Omental fat pad (tissue), 4 donors: ENCODE measurements around the gene ADAMTS4. TPM values are rescaled to one million over a fixed set of nuclear protein-coding genes. Genes with fewer than 3 reads are reported as not detected.

Experiments
- ATAC-seq: fragments of 150-250 bp; one replicate; pipeline ENCODE4 v1.9.1; 2016; ENCODE audit warnings: mild to moderate bottlenecking, moderate library complexity; ENCODE audit not compliant: low FRiP score
- DNase-seq: peaks from one replicate; pipeline ENCODE4 v3.0.0-alpha.2; 2019; ENCODE audit warnings: low spot score
- total RNA-seq, 4 donors: library from RNA; depleted of rRNA; stranded (reverse); fragments of >200 nt; gene quantifications; one replicate each; pipeline ENCODE4 v1.1.0, GENCODE V29; 2016
- TF ChIP-seq, protein P1 (sequence below), 3 donors: fragments of 450-650 bp; IDR thresholded peaks; one replicate each; pipeline ENCODE4 v1.5.1; 2016 to 2017; ENCODE audit warnings: antibody characterized with exemption in 3 of 3, mild to moderate bottlenecking in 3 of 3, moderate library complexity in 2 of 3

ADAMTS4 gene
- total RNA-seq, 4 donors from 2014 or later, result 38.5 to 238 (median 121) TPM

- DNase-seq, result peak; percentile 57
- peak; percentile 80 for ATAC-seq
Observed at GRCh38 chr1:161209790-161210409, 11.0 kb upstream of the ADAMTS4 start.

GRCh38 chr1:161207173-161207572 is 8.3 kb upstream of the ADAMTS4 start:
- TF ChIP-seq, protein P1, sequence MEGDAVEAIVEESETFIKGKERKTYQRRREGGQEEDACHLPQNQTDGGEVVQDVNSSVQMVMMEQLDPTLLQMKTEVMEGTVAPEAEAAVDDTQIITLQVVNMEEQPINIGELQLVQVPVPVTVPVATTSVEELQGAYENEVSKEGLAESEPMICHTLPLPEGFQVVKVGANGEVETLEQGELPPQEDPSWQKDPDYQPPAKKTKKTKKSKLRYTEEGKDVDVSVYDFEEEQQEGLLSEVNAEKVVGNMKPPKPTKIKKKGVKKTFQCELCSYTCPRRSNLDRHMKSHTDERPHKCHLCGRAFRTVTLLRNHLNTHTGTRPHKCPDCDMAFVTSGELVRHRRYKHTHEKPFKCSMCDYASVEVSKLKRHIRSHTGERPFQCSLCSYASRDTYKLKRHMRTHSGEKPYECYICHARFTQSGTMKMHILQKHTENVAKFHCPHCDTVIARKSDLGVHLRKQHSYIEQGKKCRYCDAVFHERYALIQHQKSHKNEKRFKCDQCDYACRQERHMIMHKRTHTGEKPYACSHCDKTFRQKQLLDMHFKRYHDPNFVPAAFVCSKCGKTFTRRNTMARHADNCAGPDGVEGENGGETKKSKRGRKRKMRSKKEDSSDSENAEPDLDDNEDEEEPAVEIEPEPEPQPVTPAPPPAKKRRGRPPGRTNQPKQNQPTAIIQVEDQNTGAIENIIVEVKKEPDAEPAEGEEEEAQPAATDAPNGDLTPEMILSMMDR (IDR thresholded peaks at IDR 0.05), result no peak
- DNase-seq, result no peak

More at GRCh38 chr1:161209790-161210409, 11.0 kb upstream of the ADAMTS4 start:
- TF ChIP-seq, protein P1 (IDR thresholded peaks at IDR 0.05), result peak in 1 of 3 donors; percentile 81

DNA sequence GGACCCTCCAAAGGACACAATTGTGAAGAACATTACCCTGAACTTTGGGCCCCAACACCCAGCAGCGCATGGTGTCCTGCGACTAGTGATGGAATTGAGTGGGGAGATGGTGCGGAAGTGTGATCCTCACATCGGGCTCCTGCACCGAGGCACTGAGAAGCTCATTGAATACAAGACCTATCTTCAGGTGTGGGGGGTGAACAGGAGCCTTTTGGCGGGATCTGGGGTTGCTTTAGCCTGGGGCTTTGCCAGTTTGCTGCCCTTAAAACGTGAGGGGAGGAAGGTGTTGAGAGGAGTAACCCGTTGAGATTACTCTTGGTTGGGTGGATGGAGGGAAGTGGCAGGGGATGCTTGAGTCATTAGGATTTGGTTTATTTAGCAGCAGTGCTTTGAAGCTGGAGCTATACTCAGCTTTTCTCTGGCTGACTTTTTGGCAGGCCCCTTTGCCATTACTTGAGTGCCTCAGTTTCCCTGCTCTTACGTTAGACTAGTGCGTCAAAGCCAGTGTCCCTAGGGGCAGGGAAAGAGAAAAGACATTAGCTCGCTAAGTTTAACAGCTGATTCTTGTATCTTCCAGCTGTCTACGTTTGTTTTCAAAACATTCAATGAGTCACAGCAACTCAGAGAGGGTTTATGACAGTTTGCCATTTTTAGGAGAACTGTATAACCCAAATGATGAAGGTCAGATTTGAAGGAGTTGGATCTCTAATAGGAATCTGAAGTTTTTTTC is 7.7 kb upstream of the ADAMTS4 start:
- TF ChIP-seq, protein P1 (IDR thresholded peaks at IDR 0.05), result no peak
- no peak for ATAC-seq

More at GRCh38 chr1:161207173-161207572, 8.3 kb upstream of the ADAMTS4 start:
- peak; percentile 13 for ATAC-seq

GRCh38 chr1:161201836-161202712 is 3.2 kb upstream of the ADAMTS4 start, which contains the start of gene NDUFS2:
Gene NDUFS2, plus strand, starts transcription at chr1:161202367. Its CDS starts 19 bp downstream, at chr1:161202386.
- TF ChIP-seq, protein P1 (IDR thresholded peaks at IDR 0.05), result no peak
- DNase-seq (peak; percentile 94), ATAC-seq (peak; percentile 74)

More for the DNA sequence above, 7.7 kb upstream of the ADAMTS4 start:
- no peak for DNase-seq

- ATAC-seq (peak; percentile 76), DNase-seq (peak; percentile 57)
- TF ChIP-seq, protein P1 (IDR thresholded peaks at IDR 0.05), result no peak
Observed at GRCh38 chr1:161200992-161201835, 2.4 kb upstream of the ADAMTS4 start.

DNA sequence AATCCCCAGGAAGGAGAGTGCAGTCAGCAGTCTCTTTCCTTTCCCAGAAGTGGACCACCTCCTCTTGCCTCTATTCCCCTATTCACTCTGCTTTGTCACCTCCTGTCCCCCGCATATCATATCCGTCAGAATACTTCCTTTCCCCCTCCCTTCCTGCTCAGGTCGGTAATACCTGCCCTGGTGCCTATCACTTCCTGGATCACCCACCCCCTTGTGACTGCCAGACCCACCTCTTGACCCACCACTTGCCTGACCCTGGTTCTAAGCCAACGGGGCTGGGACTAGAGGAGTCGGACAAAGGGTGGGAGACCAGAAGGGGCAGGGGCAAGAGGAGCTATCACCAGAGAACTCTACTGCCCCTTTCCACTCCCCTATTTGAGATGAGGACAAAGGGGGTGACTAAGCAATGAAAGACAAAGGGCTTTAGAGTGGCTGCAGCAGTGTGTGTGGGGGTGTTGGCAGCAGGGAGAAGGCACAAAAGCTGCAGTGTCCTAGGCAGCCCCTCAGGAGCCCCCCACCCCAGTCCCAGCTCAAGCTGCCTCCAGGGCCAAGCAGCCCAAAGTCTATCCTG is 1.7 kb upstream of the ADAMTS4 start:
- TF ChIP-seq, protein P1 (IDR thresholded peaks at IDR 0.05), result no peak
- DNase-seq (no peak), ATAC-seq (no peak)
